Upper lobe of right lung (tissue), 1 donor: Measurements from ENCODE around the gene CA6. TPM values are rescaled to one million over a fixed set of nuclear protein-coding genes. Genes with fewer than 3 reads are reported as not detected.

Experiments used
- ATAC-seq: fragments of 200-7000 bp; cut with Tn5 transposase; one replicate; pipeline ENCODE4 v1.9.1; 2020; ENCODE audit warnings: mild to moderate bottlenecking, moderate library complexity
- DNase-seq: peaks from one replicate; pipeline ENCODE4 v3.0.0-alpha.2; 2020
- H3K27ac ChIP-seq: fragments of 200-600 bp; one replicate; pipeline ENCODE4 v1.8.0; 2022
- H3K27me3 ChIP-seq: fragments of 200-600 bp; one replicate; pipeline ENCODE4 v1.8.0; 2022; ENCODE audit warnings: mild to moderate bottlenecking
- H3K36me3 ChIP-seq: fragments of 200-600 bp; one replicate; pipeline ENCODE4 v1.8.0; 2022
- H3K4me1 ChIP-seq: fragments of 200-600 bp; one replicate; pipeline ENCODE4 v1.8.0; 2022
- H3K4me3 ChIP-seq: fragments of 200-600 bp; one replicate; pipeline ENCODE4 v1.8.0; 2022; ENCODE audit warnings: mild to moderate bottlenecking
- H3K9me3 ChIP-seq: fragments of 200-600 bp; one replicate; pipeline ENCODE4 v1.8.0; 2022
- intact Hi-C: fragments of 100-400 bp; cut with DNase I; formaldehyde crosslinking; loops from one replicate; pipeline ENCODE4 v1.11.0; 2022
- total RNA-seq: library from RNA; stranded (reverse); fragmentation: NEBNext Ultra II Directional; extraction: Animal tissue kit (Norgen Biotek cat#: 25700); gene quantifications from one replicate; pipeline ENCODE4 v1.2.1, GENCODE V29; 2021
- TF ChIP-seq, protein P1 (sequence below): fragments of 200-600 bp; IDR thresholded peaks from one replicate; pipeline ENCODE4 v1.8.0; 2022; ENCODE audit warnings: antibody characterized with exemption
- donor health status: DM: no; HTN: yes; CAD: no; lungs with severe emphysema.

The CA6 gene
- total RNA-seq, 1 donor from 2014 or later: not detected

GRCh38 chr1:8970870-8971337, 25.2 kb downstream of the CA6 start:
- Histone ChIP-seq H3K4me1 (no peaks in the 10 kb centered on the region), H3K27ac (no peak overlapping the region), H3K9me3 (no peaks in the 10 kb centered on the region), H3K36me3 (no peaks in the 10 kb centered on the region), H3K4me3 (no peak overlapping the region), H3K27me3 (no peaks in the 10 kb centered on the region)
- DNase-seq (no peak), ATAC-seq (no peak)
- TF ChIP-seq, protein P1, sequence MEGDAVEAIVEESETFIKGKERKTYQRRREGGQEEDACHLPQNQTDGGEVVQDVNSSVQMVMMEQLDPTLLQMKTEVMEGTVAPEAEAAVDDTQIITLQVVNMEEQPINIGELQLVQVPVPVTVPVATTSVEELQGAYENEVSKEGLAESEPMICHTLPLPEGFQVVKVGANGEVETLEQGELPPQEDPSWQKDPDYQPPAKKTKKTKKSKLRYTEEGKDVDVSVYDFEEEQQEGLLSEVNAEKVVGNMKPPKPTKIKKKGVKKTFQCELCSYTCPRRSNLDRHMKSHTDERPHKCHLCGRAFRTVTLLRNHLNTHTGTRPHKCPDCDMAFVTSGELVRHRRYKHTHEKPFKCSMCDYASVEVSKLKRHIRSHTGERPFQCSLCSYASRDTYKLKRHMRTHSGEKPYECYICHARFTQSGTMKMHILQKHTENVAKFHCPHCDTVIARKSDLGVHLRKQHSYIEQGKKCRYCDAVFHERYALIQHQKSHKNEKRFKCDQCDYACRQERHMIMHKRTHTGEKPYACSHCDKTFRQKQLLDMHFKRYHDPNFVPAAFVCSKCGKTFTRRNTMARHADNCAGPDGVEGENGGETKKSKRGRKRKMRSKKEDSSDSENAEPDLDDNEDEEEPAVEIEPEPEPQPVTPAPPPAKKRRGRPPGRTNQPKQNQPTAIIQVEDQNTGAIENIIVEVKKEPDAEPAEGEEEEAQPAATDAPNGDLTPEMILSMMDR: no peak
- intact Hi-C loops: no loop called here

GRCh38 chr1:8974551-8974950, 28.9 kb downstream of the CA6 start:
- H3K27ac ChIP-seq: no peak overlapping the region
- H3K4me1 ChIP-seq: no peaks in the 10 kb centered on the region
- ATAC-seq (no peak), DNase-seq (no peak)
- no peaks in the 10 kb centered on the region for H3K36me3 ChIP-seq
- intact Hi-C loops: no loop called here
- TF ChIP-seq, protein P1: no peak
- H3K27me3 ChIP-seq: no peaks in the 10 kb centered on the region
- no peaks in the 10 kb centered on the region for H3K9me3 ChIP-seq
- H3K4me3 ChIP-seq: no peak overlapping the region

DNA sequence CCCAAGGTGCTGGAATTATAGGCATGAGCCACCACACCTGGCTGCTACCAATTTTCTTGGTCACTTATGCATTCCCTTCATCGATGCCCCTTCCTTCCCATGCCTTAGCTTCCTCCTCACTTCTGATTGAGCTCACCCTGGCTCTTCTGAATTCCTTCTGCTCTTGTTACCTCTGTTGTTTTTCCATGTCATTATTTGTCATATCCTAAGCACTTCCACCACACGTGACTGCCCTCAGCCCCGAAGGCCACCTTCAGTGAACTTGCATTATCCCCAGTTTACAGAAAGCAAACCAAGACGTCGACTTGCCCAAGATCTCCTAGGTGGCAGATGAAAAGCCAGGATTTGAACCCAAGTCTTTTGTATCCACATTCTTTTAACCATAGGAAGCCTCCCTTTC, 30.7 kb downstream of the CA6 start:
- intact Hi-C loops: no loop called here
- Histone ChIP-seq H3K4me1 (no peaks in the 10 kb centered on the region), H3K27me3 (no peaks in the 10 kb centered on the region), H3K36me3 (no peaks in the 10 kb centered on the region), H3K4me3 (no peak overlapping the region), H3K9me3 (no peaks in the 10 kb centered on the region), H3K27ac (no peak overlapping the region)
- DNase-seq (no peak), ATAC-seq (no peak)
- TF ChIP-seq, protein P1: no peak

DNA sequence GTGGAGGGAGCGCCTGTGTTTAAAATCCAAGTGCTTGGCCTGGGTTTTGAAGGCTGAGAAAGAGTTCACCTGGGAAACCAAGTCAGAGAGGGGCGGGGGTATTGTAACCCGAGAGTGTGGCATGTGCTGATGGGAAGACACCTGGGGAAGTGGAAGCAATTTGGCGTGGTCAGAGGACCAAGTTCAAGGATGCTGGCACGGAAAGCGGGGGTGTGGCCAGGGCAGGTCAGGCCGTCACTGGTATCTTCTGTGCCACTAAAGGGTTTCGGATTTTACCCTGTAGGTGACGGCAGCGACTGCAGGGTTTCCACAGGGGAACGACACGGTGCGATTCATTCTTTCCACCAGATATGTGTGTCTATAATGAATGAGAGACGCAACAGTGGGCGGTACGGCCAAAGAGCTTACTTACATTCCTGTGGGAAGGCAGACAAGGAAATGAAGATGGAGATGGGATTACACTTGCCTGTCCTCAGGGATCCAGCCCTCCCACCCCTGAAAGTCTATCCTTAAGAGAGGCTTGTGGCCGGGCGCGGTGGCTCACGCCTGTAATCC, 31.3 kb downstream of the CA6 start:
- ATAC-seq (no peak), DNase-seq (no peak)
- Histone ChIP-seq H3K4me1 (no peaks in the 10 kb centered on the region), H3K4me3 (no peak overlapping the region), H3K27ac (no peak overlapping the region), H3K36me3 (no peaks in the 10 kb centered on the region), H3K27me3 (no peaks in the 10 kb centered on the region), H3K9me3 (no peaks in the 10 kb centered on the region)
- intact Hi-C loops: no loop called here
- TF ChIP-seq, protein P1: no peak

- Histone ChIP-seq H3K4me1 (no peaks in the 10 kb centered on the region), H3K9me3 (no peaks in the 10 kb centered on the region), H3K4me3 (no peak overlapping the region), H3K27ac (no peak overlapping the region), H3K27me3 (no peaks in the 10 kb centered on the region), H3K36me3 (no peaks in the 10 kb centered on the region)
- intact Hi-C loops: no loop called here
- no peak for ATAC-seq
- TF ChIP-seq, protein P1: no peak
- no peak for DNase-seq
These were observed 35.0 kb downstream of the CA6 start for GRCh38 chr1:8980656-8981055.

- H3K4me1 ChIP-seq: peaks cover 2% of the 10 kb centered on the region
These were observed 35.5 kb downstream of the CA6 start for GRCh38 chr1:8981169-8981568.

More at GRCh38 chr1:8981169-8981568, 35.5 kb downstream of the CA6 start:
- DNase-seq: no peak
- intact Hi-C loops: no loop called here
- no peak overlapping the region for H3K27ac ChIP-seq
- no peaks in the 10 kb centered on the region for H3K27me3 ChIP-seq
- no peak overlapping the region for H3K4me3 ChIP-seq
- TF ChIP-seq, protein P1: no peak
- no peak for ATAC-seq
- no peaks in the 10 kb centered on the region for H3K36me3 ChIP-seq
- no peaks in the 10 kb centered on the region for H3K9me3 ChIP-seq
